ENCODE results near the gene MMS19. TPM values are rescaled to one million over a fixed set of nuclear protein-coding genes. Genes with fewer than 3 reads are reported as not detected.

The MMS19 gene
- polyA plus RNA-seq (2012; ENCODE audit: insufficient read length, low read depth): 110 TPM

GRCh38 chr10:97498076-97498840 is at the start of gene MMS19:
TSS of gene MMS19 (minus strand) at chr10:97498422. CDS start at chr10:97498384, 38 bp downstream.
- TF ChIP-seq REST (IDR thresholded peaks at IDR 0.05; ENCODE audit: insufficient read depth in 1 of 2, low read depth in 2 of 2, low read length in 2 of 2) (no peak), TAF1 (IDR thresholded peaks at IDR 0.05; ENCODE audit: borderline replicate concordance, insufficient read depth, low read length) (0 out of 2 replicates have a peak, but pooled peaks have one; percentile 15), FOXP2 (optimal IDR thresholded peaks at IDR 0.05; ENCODE audit: borderline replicate concordance, extremely low read depth, extremely low read length, insufficient read depth) (peak; percentile 36), POLR2AphosphoS5 (IDR thresholded peaks at IDR 0.05; ENCODE audit: low read depth, low read length) (no peak; the same call in none of the 2 replicates), SIN3A (IDR thresholded peaks at IDR 0.05; ENCODE audit: borderline replicate concordance, insufficient read depth, low read length) (no peak; the same call in 1 of the 2 replicates)

- TF ChIP-seq TAF1 (IDR thresholded peaks at IDR 0.05; ENCODE audit: borderline replicate concordance, insufficient read depth, low read length) (no peak), SIN3A (IDR thresholded peaks at IDR 0.05; ENCODE audit: borderline replicate concordance, insufficient read depth, low read length) (no peak), REST (IDR thresholded peaks at IDR 0.05; ENCODE audit: insufficient read depth in 1 of 2, low read depth in 2 of 2, low read length in 2 of 2) (no peak)
These were observed 49.7 kb upstream of the MMS19 start for GRCh38 chr10:97547962-97548361.

- TF ChIP-seq TAF1 (IDR thresholded peaks at IDR 0.05; ENCODE audit: borderline replicate concordance, insufficient read depth, low read length) (no peak), POLR2AphosphoS5 (IDR thresholded peaks at IDR 0.05; ENCODE audit: low read depth, low read length) (no peak), REST (IDR thresholded peaks at IDR 0.05; ENCODE audit: insufficient read depth in 1 of 2, low read depth in 2 of 2, low read length in 2 of 2) (no peak), FOXP2 (optimal IDR thresholded peaks at IDR 0.05; ENCODE audit: borderline replicate concordance, extremely low read depth, extremely low read length, insufficient read depth) (no peak), SIN3A (IDR thresholded peaks at IDR 0.05; ENCODE audit: borderline replicate concordance, insufficient read depth, low read length) (no peak)
These were observed 49.0 kb upstream of the MMS19 start for GRCh38 chr10:97547271-97547600.

GRCh38 chr10:97546456-97547270 is 48.4 kb upstream of the MMS19 start:
- TF ChIP-seq TAF1 (IDR thresholded peaks at IDR 0.05; ENCODE audit: borderline replicate concordance, insufficient read depth, low read length) (no peak), REST (IDR thresholded peaks at IDR 0.05; ENCODE audit: insufficient read depth in 1 of 2, low read depth in 2 of 2, low read length in 2 of 2) (no peak), FOXP2 (optimal IDR thresholded peaks at IDR 0.05; ENCODE audit: borderline replicate concordance, extremely low read depth, extremely low read length, insufficient read depth) (no peak), POLR2AphosphoS5 (IDR thresholded peaks at IDR 0.05; ENCODE audit: low read depth, low read length) (no peak), SIN3A (IDR thresholded peaks at IDR 0.05; ENCODE audit: borderline replicate concordance, insufficient read depth, low read length) (no peak)

All from PFSK-1 (cell line).